GM18517 (cell line): ENCODE measurements around the gene ARMC2.
"Not testable (repeated sequence)": the region's sequence is repeated elsewhere in the genome, so short reads cannot be mapped to it uniquely, and the experiment has no call there.

Source experiments
- ATAC-seq: cut with Tn5 transposase; IDR thresholded peaks from one replicate; pipeline ENCODE4 v1.9.1; 2021; ENCODE audit warnings: mild to moderate bottlenecking, moderate library complexity; ENCODE audit not compliant: unreplicated experiment

ARMC2 gene

DNA sequence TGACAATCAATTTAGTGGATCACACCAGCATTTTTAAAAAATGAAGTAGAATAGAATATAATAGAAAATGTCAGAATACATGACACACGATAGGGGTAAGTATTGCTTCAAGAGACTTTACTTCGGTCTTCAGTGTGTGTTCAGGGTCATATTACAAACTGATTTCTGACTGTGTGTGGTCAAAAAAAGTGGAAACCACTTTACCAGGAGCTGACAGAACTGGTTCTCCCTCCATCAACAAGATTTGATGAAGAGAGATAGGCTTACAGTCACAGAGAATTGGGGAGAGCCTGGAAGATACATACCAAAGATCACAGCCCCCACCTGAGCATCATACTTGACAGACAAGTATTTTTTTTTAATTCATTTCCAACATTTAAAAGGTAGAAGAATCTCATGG, 21.7 kb downstream of the ARMC2 start:
- no peak for ATAC-seq

DNA sequence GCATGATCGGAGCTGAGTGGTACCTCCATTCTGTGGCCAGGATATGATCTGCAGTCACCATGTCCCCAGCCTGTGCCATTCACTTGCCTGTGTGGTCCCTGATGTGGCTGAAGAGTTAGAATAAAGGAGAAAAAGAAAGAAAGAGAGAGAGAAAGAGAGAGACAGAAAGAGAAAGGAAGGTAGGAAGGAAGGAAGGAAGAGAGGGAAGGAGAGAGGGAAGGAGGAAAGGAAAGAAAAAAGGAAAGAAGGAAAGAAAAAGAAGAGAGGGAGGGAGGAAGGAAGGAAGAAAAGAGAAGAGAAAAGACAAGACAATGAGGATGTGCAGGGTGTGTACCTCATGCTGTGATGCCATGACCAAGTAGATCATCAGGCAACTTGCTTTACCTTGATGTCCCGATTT, 22.1 kb downstream of the ARMC2 start:
- ATAC-seq, result no peak

DNA sequence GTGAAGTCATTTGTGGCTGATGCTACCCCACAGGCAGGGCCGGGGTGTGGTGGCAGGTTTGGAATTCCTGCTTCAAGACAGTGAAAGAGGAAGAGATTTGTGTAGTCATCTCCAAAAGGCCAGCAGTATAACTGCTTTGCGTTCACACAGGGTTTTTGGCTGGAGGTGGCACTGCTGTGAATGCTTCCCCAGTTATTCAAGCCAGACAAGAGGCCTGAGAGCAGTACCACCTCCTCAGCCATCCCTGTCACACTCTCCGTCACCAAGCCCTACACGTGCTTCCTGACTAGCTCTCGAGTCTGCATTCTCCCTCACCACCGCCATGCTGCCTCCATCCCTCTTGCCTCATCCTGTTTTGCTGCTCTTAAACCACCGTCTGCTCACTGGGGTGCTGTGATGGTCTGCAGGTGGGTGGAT, 23.9 kb downstream of the ARMC2 start:
- ATAC-seq, result no peak

DNA sequence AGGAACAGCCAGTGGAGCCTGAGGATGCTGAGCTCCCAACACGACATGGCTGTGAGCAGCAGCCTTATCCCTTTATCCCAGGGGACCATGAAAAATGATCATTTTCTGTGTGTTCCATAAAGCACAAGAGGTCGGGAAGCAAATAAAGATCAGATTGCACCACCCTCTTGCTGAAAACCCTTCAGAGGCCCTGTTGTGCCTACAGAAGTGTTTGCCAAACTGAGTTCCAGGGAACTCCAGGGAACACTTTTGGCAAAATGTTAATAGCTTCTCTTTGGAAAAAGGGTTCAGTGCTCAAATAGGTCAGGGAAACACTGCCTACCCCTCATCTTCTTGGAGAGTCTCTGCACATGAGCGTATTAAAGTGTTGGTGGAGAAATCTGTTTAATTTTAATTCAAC, 24.4 kb downstream of the ARMC2 start:
- no peak for ATAC-seq

DNA sequence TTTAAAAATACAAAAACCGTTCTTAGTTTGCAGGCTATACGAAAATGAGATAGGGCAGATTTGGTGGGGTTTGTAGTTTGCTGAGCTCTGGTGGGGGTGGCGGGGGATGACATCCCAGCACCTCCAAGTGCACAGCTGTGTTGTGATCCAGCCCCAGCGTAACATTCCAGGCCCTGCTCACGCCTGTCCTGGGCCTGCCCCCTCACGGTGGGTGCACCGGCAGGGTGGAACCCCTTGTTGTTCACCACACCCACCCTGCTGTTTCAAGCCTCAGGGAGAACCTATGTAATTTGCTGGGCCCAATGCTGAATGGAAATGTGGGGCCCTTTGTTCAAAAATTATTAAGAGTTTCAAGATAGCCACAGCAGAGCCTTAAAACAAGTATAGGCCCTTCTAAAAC, 25.0 kb downstream of the ARMC2 start:
- ATAC-seq, result no peak

DNA sequence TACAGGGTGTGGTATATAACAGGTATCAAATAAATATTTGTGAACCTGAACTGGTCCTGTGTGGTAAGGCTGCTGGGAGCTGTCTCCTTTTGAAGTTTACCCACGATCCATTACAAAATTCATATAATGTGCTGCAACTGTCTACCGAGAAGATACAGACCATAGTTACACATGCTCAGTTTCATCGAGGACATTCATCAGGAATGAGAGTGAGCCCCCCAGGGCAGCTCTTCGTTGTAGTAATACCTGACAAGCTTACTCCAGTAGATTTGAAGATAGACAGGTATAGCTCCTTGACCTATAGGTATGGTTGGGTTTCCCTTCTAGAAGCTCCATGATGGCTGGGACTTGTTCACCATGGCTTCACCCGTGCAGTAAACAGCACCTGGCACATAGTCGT, 25.7 kb downstream of the ARMC2 start:
- no peak for ATAC-seq

DNA sequence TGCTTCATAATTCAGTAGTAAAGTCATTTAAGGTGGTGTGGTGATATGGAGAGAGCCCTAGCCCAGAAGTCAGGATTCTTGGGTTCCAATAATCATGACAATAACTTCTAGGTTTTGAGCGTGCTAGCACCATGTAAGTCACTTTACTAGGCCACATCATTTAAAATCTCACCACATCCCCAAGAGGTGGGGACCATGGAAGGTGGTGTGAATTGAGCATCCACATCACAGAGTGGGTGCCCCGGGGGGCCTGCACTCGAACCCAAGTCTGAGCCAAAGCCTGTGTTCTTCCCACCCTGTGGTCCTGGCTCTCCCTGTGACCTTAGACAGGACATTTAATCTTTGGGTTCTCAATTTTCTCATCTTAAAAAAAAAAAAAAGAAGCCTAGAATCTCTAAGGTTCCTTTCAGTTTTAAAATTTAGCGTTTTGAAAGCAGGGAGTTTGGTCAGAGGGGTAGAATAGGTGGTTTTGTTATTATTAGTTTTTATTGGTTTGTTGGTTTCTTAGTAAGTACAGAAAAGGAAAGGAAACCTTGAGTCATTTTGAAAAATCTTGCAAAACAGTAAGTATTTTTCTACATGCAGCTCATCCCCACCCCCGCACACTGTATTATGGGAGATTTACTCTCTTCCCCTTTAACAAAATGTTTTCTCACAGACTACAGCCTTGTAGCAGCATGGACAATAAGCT, 26.4 kb downstream of the ARMC2 start:
- peak; percentile 96 for ATAC-seq

DNA sequence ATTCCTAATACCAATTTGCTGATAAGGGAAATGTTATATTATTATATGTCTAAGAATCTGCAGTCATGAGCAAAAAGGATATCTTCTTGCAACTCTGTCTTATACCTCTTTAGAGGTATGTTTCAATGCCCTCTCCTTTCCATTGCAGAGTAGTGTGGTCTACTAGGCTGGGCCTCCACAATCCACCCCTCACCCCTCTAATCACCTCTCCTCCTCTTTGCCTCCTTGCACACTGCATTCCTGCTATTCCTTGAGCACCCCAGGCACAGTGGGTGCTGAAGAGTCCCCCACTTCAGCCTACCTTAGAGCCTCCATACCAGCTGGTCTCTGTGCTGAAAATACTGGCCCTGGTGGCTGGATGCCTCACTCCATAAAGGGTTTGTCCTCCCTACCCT, 26.9 kb downstream of the ARMC2 start:
- ATAC-seq, result peak; percentile 15

DNA sequence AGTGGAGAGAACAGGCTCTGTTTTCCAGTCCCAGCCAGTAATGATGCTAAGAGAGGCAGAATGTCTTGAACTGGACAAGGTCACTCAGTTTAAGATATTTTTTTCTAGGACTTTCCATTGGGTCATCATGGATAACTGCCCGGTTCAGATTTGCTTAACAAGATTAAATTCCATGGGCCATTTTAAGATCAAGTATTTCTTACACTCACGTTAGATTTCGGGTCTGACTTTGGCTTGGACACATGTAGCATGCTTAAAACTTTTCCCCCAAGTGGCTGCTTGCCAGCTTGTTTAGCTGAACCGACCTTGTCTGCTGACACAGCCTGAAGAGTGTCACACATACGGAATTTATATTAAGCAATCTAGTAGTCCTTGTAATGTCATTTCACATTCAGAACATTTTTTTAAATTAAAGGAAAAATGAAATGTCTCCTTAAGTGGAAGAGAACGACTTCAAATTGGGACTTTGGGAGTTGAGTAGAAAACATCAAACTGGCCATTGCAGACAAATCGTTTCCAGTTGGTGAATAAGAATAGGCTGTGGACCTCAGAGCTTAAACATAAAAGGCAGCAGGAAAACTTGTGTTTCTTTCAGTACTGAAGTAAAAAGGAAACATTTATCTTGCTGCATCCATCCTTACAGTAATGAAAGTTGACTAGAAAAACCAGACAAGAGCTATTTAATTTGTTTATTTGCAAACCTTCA, 29.0 kb downstream of the ARMC2 start:
- ATAC-seq, result no peak

DNA sequence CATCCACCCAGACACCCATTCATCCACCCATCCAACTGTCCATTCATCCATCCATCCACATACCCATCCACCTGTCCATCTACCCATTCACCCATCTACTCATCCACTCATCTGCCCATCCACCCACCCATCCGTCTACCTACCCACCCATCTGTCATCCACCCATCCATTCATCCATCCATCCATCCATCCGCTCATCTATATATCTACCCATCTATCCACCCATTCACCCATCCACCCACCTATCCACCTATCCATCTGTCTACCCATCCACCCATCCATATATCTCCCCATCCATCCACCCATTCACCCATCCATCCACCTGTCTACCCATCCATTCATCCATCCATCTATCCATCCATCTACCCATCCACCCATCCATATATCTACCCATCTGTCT, 30.7 kb downstream of the ARMC2 start:
- ATAC-seq, result no peak

DNA sequence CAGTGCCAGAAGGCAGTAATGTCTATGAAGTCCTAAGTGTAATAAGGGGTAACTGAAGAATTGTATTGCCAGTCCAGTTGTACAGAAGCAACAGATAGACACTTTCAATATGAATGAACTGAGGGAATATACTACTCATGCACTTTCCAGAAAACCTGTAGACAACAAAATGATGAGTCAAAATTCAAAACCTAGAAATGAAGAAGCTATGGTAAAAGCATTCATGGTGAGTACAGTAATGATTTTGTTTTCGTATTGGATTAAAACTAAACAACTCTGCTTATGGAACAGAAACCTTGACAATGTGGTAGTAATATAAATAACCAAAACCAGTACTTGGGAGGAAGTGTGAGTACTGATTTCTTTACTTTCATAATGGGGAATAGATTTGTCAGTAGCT, 35.0 kb downstream of the ARMC2 start:
- ATAC-seq, result peak; percentile 87

DNA sequence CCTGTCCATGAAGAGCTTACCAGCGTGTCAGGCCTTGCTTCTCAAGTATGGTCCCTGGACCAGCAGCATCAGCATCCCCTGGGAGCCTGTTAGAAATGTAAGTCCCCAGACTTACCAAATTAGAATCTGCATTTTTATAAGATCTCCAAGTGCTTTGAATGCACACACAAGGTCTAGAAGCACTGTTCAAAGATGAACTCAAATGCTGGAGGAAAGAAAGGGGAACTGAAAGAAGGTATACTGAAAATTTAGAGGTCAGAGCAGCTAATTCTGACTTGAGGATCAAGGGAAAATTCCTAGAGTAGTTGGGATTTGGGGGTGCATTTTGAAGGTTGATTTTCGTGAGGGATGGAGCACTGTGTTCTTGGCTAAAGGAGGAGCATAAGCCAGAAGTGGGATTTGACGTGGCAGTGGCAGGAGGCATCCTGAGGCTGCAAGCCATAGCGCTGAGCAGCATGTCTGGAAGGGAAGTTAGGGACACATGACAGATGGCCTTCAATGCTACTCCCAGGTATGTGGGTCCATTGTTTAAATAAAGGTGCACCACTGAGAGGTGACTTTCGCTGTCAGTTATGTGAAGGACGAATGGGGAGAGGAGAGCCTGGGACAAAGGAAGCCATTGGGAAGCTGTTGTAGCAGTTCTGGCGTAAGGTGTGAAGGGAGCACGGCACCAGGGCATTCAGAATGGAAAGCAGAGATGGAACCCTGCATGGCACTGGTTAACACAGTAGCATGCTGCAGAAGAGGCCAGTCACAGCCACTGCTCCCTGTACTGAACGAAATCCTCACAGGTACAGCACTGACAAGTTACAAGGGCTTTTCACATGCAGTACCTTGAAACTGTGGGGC, 36.2 kb downstream of the ARMC2 start:
- no peak for ATAC-seq

DNA sequence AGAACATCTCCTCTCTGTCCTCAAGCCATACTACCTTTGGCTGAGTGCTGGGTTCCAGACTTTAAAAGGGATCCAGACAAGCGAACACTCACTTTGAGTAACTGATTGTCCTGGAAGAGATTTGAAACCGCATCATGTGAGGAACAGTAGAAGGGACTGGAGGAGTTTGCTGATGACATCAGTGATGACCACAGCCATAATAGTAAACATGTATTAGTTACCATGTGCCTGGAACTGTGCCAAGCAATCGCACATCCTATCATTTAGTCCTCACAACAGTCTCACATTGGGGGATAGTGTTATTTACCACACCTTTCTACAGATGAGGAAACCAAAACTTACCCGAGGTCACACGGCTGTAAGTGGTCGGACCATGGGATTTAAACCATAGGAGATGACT, 39.8 kb downstream of the ARMC2 start:
- no peak for ATAC-seq

DNA sequence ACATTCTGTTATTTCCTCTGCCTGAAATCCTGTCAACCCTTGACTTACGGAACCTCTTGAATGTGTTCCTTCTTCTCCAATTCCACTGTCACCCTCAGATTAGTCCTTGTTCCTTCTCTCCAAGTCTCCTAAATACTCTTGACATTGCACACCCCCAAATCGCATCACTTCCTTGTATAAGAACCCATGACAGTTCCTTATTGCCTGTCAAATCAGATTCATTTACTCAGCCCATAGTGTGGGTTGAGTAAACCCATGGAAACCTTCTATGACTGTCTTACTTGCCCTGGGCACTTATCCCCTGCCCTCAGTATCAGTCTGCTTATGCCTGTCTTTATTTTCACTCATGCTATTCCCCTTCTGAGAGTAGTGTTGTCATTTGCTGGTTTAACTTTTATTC, 40.5 kb downstream of the ARMC2 start:
- ATAC-seq, result no peak

DNA sequence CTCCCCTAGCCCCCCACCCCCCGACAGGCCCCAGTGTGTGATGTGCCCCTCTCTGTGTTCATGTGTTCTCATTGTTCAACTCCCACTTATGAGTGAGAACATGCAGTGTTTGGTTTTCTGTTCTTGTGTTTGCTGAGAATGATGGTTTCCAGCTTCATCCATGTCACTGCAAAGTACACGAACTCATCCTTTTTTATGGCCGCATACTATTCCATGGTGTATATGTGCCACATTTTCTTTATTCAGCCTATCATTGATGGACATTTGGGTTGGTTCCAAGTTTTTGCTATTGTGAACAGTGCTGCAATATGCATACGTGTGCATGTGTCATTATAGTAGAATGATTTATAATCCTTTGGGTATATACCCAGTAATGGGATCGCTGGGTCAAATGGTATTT, 42.7 kb downstream of the ARMC2 start:
- ATAC-seq, result not testable (repeated sequence)

DNA sequence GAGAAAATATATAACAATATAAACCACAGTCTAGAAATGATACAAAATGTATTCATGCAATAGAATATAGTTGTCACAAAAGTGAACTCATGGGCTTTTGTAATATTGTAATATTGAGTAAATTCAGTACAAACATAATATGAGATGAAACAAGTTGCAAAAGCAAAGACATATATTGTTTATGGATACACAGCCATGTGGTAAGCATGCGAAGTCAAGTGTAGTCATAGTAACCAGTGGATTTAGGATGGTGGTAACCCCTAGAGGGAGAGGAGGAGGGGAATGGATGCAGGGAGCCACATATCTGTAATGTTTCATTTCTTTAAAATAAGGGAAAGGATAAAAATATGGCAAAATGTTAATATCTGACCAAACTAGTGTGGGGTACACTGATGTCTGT, 47.3 kb downstream of the ARMC2 start:
- ATAC-seq, result no peak

DNA sequence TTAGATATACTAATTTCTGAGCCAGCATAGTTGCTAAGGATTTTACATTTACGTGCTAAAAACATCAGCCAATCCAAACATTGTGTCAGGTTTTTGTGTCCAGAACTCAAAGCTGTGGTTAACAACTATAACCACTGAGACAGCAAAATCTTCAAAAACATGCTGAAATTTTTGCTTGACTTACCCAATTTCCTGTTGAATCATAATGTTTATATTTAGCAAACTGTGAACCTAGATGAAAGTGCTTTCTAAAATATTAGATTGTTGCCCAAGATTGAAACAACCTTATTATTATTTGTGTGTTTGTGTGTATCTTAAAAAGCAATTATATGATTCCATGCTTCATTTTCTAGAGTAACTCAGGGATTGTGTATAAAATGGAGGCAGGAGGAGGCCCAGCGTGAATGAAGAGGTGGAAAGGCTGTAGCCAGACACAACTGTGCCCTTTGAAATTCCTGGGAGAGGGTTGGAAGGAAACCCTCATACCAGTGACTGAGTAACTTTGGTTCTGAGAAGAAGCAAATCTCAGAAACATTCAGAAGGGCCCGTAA, 48.0 kb downstream of the ARMC2 start:
- no peak for ATAC-seq

DNA sequence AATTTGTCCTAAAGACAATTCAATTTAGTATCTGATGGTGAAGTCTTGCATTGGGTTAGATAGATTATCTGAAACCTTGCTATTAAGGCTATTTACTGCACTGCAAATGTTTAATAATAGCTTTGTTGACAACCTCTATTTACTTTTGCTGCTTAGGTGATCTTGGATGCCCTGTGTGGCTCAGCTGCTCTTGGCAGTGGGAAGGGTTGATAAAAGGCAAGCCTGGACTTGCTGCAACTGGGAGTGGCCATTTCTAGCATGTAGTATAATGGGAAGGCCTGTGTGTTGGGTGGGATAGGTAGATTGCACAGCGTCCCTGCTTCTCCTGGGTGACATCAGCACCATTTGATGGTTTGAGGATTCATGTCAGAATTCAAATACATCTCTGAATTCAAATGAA, 49.1 kb downstream of the ARMC2 start:
- ATAC-seq, result no peak

DNA sequence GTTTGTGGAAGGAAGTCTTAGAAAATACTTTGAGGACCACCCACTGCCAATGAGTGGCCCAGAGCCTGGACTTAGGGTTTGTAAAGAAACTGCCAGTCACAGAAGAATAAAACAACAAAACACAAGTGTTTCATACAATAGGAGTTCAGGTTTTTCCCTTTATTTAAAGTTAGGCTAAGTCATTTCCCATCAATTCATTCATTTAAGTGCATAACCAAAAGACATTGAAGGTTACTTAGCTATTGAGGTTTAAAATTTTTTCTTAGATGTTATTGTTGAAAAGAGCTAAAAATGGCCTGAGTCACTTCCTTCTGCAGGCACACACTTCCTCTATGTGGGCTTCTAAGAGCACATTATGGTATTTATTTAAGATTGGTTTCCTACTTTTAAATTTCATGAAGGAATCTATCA, 54.2 kb downstream of the ARMC2 start:
- no peak for ATAC-seq

DNA sequence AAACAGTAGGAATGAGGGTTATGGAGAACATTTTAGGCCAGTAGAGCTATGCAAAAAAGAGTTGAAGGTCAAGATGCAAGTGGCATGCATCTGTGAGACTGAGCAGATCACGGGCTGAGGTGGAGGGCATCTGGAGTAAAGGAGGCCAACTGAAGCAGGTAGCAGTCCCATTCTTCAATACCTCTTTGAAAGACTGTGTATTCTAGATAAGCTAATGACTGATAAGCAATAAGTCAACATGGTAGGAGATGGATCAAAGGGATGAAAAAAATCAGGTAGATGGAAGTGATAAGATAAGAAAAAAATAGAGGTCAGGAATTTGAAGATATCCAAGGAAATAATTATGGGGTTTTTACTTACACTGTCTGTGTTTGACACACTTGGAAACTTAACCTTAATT, 55.6 kb downstream of the ARMC2 start:
- no peak for ATAC-seq

DNA sequence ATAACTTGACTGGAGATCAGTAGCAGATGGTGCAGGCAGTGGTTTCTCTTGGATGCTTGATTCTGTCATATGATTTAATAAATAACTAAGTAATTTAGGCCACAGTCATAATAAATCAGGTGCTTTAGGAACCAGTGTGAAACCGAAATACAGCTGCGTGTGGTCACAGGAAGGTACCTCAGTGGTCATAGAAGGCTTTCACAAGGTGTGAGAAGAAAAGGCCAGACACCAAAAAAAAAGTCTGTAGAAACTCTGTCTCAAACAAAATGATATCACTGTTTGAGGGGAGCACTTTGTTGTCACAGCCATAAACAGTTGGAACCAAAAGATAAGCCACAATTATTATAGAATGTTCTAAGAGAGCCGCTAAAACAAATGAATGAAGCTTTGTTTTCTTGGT, 56.5 kb downstream of the ARMC2 start:
- peak; percentile 99 for ATAC-seq
